Measurements from ENCODE around the gene UBL3.
A peak's percentile ranks its signal among the peaks of the same experiment; 100 is the strongest.

The UBL3 gene

DNA sequence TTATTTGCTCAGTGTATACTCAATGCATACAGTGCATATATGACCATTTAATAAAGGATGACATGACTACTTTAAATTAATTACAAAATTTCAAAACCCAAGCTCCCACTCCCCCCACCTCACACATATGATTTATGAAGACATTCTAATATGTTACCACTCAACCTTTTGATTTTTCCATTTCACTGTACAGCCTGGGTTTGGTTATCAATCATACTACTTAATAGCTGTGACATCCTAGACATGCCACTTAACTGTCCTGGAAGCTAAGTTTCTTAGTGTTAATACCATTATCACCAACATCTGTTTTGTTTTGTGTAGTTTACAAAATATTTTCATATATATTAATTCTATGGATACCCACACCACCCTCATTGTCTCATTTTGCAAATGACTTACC is 42.2 kb downstream of the UBL3 start:
- DNase-seq (ENCODE audit: low spot score) = no peak

DNA sequence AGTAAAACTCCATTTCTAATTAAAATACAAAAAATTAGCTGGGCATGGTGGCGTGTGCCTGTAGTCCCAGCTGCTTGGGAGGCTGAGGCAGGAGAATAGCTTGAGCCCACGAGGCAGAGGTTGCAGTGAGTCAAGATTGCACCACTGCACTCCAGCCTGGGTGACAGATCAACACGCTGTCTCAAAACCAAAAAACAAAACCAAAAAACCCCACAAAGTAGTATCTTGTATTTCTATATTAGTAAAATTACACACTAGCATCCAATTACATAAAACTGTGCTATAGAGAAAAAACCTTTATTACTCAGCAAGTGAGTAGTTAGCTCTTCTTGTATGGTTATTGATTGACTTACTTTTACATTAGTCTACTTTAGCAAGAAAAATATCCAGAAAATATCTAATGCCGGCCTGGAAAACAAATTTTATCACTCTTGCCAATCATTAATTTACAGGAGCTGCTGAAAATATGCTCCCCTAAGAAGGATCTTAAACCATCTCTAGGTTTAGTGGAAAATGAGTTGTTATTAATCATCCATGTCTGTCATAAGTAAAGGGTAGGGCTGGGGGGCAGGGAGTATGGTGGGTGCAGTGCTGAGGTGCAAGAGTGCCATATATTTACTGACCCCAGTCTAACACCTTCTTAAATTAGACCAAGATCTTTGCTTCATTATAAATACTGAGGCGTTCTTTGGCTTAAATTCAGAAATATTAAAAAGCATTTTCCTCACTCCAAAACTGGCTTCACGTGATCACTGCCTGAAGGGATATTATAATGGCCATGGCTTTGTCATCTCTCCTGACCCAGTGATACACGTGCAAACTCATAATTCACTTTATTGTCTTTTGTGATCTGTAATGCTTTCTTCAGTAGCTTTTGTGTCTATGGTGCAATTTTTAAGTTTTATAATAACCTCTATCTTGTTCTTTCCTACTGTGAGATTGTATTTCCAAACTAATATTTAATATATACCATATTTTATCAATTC is 44.1 kb downstream of the UBL3 start:
- no peak for DNase-seq (ENCODE audit: low spot score)

DNA sequence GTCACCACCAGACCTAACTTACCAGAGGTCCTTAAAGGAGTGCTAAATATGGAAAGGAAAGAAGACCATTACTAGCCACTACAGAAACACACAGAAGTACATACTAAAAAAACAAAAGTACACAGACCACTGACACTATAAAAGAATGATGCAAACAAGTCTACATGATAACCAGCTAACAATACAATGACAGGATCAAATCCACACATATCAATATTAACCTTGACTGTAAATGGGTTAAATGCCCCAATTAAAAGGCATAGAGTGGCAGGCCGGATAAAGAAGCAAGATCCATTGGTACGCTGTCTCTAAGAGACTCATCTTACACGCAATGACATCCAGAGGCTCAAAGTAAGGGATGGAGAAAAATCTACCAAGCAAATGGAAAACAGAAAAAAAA is 47.2 kb downstream of the UBL3 start:
- DNase-seq (ENCODE audit: low spot score) = no peak

DNA sequence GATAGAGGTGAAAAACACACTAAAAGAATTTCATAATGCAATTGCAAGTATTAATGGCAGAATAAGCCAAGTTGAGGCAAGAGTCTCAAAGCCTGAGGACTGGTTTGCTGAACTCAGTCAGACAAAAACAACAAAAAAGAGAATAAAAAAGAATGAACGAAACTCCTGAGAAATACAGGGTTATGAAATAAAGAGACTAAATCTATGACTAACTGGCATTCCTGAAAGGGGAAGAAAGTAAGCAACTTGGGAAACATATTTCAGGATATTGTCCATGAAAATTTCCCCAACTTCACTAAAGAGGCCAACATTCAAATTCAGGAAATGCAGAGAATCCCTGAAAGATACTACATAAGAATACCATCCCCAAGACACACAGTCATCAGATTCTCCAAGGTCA is 47.8 kb downstream of the UBL3 start:
- DNase-seq (ENCODE audit: low spot score) = no peak

DNA sequence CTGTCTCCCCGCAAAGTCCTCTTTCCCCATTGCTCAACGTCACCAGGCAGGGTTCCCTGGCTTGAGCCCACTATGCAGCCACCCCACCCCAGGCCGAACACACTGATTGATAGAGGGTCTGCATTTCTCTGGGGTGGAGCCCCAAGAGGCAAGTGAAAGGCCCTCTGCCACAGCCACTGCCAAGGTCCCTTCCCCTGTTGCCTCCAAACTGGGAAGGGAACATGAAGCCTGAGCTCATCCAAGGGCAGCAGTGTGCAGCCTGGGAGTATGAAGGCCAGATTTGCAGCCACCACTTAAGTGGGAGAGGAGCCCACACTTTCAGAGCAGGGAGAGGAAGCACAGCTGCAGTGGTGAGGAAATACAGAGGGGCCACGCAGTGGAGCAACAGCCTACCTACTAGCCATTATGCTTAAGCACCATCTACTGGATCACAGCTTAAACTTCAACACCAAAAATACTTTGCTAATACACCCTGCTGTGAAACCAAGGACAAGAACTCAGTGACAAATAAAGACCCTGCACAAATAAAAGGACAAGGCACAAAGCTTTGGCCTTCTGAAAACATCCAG is 48.6 kb downstream of the UBL3 start:
- no peak for DNase-seq (ENCODE audit: low spot score)

DNA sequence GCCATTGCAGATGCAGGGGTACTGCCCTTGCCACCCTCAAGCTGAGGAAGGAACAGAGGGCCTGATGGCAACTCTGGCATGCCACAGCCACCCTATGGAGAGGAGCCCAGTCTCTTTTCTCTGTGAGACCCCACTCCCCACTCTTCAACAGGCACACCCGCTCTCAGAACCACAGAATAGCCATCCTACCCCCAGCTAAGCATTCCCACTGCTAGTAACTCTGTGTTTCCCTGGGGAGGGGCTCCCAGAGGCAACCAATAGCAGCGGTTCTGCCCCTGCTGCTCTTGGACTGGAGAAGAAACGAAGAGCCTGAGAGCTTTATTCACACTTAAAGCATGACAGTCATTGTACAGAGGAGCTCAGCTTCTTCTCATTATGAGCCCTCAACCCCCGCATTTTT is 49.3 kb downstream of the UBL3 start:
- DNase-seq (ENCODE audit: low spot score) = no peak

DNA sequence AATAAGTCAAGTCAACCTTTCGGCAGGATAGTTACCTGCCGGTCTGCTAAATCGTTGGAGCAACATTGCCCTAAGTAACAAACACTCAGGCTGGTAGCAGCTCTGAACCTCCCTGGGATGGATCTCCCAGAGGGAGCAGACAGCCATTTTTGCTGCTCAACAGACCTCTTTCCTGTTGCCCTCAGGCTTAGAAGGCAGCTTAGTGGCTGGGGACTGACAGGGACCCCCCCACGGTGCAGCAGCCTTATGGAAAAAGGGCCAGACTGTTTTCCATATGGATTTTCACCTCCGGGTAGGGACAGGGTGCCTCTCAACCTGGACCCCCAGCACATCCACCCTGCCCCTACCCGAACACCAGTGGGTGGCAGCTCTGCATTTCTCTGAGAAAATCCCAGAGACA is 49.7 kb downstream of the UBL3 start:
- no peak for DNase-seq (ENCODE audit: low spot score)

DNA sequence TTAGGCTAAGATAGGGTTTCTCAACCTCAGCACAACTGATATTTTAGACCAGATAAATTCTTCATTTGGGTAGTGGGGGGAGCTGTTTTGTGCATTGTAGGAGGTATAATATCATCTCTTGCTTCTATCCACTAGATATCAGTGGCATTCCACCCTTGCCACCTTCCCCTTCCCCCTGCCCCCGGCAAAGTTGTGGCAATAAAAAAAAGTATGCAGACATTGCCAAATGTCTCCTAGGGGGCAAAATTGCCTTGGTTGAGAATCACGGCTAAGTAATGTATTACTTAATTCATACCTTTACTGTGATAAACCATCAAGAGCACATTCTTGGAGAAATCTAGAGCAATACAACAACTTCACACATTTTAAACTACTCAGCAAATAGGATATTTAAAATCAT is 51.4 kb downstream of the UBL3 start:
- no peak for DNase-seq (ENCODE audit: low spot score)

DNA sequence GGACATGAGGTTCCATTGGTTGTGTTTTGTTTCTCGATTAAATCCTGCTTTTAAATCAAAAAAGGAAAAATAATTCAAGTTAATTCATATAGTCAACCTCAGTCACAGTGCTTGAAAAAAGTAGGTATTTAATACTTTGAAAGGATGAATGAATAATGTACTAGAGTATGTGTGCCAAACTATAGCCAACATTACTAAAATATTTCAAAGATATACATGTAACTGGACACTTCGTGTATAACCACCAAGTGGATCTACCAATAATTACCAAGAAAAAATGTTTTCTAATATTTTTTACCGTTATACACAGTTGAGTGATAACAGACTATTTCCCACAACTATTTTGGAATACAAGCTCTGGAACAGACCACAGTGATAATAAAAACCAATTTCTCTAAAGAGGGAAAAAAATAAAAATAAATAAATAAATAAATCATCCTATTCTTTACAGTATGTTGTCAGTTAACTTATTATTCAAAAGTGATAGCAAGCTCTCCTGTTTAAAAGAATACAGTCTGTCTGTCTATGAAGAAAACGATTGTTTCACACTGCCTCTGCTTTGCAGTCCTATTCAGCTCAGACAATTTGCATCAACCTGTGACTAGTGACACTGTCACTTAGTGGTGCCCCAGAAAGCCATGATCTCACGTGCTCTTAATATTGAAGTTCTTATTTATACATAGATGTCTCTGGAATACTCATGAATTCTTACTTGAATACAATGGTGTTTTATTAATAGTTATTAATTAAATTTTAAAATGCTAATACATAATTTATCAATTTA is 58.2 kb downstream of the UBL3 start:
- no peak for DNase-seq (ENCODE audit: low spot score)

DNA sequence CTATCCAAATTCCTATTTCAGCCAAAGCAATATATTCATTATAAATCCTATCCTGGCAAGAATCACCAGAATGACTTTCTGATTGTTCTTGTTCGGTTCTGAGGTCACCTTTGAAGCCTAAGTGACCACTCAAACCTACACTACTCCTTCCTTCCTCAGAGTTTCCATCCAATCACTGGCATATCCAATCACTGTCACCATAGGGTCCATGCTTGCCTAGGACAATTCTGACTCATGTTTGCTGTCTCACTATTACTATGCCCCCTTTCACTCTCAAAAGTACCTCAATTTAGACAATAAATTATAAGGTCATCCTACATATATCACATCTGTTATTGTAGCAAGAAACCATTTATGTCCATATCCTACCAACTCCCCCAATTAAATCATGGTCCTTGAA is 58.9 kb downstream of the UBL3 start:
- DNase-seq (ENCODE audit: low spot score) = no peak

DNA sequence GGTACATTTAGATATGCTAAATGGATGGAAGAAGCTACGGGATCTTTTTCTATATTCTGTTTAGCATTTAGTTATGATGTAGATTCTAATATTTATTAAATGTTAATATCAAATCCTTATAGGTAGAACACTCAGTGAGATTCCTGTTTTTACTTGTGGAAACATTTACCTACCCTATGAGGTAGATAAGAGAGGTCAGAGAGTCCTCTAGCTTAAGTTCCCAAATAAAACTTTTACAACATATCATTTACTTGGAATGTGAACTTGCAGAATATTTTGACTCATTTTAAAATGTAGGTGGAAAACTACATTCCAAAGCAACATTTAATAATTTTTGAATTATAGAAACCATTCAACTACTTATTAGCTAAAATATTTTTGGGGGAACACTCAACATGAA is 63.7 kb downstream of the UBL3 start:
- no peak for DNase-seq (ENCODE audit: low spot score)

DNA sequence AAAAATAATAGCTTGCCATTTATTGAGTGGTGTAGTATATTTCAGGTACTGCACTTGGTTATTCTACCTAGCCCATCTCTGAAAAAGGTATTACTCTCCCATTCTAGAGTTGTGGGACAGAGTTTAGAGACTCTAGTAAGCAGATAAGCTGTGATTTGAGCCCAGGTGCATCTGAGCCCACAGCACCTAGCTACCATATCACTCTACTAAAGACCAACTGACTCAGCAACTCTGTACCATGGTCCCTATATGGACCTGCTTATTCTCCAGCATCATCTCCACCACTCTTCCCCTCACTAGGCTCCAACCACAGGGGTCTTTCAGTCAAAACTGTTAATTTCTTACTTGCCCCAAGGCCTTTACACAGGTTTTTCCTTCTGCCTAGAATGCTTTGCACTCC is 64.4 kb downstream of the UBL3 start:
- DNase-seq (ENCODE audit: low spot score) = no peak

DNA sequence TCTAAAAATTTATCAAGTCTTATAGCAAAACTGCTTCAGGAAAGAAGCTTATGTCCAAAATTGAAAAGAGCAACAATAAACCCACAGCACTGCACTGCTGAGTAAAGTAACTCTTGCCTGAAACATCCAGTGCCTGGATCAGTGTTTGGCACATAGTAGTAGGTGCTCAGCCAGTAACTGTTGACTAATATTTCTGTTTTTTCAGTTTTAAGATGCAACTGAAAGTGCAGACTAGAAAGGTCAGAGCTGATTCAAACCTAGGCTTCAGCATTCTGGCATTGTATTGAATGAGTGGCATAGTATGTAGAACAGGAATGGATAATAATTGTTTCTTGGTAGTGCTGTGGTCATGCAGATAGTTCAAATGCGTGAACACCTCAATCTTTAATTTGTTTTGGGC is 67.6 kb downstream of the UBL3 start:
- no peak for DNase-seq (ENCODE audit: low spot score)

DNA sequence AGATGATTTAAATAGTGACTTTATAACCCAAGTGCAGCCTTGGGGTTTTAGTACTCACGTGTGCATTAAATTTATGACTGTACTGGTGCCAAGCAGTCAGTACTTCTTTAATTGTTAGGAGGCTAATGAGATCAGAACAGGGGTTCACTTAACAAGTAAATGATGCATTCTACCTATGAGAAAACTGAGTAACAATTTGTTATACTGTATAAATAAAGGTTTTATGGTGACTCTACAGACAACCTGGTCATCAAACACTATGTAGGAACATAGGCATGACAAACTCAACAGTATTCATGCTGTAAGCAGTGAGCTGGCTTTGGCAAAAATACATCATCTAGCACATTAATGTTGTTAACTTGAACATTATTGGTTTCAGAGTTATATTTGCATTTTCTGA is 75.6 kb downstream of the UBL3 start:
- no peak for DNase-seq (ENCODE audit: low spot score)

DNA sequence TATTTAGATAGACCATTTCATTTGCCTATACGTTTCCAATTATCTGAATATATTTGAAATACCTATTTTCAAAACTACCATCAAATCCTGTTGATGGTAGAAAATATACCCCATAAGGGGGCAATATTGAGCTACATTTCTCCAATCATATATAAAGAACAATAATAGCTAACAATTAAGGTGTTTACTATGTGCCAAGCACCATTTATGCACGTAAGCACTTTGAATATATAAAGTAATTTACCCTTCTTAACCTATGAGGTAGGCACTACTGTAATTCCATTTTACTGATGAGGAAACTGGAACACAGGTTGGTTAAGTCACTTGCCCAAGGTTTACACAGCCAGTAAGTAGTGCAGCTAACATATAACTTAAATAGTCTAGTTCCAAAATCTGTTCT is 79.2 kb downstream of the UBL3 start:
- peak; percentile 6 for DNase-seq (ENCODE audit: low spot score)

DNA sequence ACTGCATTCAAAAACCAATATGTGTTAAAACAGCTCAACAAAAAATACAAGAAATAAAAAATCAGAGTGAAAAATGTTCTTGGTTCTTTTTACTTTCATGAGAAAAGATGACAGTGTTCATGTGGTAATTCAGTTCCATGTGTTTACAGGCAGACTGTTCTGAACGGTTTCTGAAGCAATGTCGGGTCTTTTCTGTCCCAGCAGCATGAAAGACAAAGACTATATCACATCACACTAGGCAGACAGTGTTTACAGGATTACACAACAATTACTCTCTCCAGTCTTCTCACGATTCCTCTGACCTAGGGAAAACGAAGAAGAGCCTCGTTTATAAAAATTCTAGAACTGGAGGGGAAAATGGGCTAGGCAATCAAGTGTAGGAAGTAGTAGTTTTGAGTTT is 83.4 kb downstream of the UBL3 start:
- no peak for DNase-seq (ENCODE audit: low spot score)

DNA sequence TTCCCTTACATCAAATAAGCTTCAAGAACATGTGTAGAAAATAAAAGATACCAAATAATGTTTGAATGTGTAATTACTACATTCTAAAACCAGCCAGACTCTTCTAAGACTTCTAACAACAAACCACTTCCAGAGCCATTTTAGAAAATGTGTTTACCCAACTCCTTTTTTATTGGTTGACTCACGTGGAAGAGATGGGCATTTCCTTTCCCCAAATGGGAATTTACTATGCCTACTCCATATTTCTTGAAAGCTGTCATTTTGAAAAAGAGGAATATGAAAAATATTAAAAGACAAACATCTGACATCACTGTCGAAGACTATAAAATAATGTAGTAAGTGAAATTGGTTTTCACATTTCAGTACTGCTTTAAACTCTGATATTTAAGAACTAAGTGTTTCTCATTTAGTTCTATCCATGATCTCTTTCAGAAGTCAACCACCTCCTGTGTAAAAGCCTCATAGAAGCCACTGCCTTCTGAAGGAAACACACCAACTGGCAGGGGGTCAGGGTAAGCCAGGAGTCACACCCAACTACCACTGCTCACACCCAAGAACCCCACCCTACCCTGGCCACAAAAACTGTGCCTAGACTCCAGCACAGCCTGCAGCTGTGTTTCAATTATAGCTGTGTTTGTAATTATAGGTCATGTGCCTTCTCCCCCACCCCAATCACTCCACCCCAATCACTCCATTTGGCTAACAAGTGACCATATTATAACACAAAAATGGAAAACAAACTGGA is 86.8 kb downstream of the UBL3 start:
- no peak for DNase-seq (ENCODE audit: low spot score)

DNA sequence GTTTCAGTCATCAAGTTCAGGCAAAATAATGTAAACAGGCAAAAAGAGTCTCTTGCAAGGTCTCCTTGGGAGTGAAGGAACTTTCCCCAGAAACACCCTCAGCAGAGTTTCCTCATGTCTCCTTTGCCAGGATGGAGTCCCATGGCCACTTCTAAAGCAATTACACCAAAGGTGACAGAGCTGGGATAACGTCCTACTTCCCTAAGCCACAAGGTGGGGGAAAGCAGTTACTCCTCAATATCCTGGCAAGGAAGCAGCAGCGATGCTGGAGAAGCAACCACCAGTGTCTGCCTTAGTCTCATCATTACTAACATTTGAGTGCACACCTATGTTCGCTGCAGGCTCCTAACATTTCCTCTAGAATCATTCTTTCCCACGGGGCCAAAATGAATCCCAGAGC is 88.6 kb downstream of the UBL3 start:
- DNase-seq (ENCODE audit: low spot score) = no peak

DNA sequence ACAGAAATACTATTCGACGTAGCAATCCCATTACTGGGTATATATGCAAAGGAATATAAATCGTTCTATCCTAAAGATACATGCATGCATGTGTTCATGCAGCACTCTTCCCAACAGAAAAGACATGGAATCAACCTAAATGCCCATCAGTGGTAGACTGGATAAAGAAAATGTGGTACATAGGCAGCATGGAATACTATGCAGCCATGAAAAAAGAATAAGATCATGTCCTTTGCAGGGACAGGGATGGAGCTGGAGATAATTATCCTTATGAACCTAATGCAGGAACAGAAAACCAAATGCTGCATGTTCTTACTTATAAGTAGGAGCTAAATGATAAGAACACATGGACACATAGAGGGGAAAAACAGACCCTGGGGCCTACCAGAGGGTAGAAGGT is 89.3 kb downstream of the UBL3 start:
- DNase-seq (ENCODE audit: low spot score) = no peak

DNA sequence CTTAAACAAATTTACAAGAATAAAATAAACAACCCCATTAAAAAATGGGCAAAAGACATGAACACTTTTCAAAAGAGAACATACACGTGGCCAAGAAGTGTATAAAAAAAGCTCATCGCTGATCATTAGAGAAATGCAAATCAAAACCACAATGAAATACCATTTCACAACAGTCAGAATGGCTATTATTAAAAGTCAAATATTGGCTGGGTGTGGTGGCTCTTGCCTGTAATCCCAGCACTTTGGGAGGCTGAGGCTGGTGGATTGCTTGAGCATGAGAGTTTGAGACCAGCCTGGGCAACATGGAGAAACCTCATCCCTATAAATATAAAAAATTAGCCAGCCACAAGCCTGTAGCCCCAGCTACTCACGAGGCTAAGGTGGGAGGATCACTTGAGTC is 89.9 kb downstream of the UBL3 start:
- no peak for DNase-seq (ENCODE audit: low spot score)

DNA sequence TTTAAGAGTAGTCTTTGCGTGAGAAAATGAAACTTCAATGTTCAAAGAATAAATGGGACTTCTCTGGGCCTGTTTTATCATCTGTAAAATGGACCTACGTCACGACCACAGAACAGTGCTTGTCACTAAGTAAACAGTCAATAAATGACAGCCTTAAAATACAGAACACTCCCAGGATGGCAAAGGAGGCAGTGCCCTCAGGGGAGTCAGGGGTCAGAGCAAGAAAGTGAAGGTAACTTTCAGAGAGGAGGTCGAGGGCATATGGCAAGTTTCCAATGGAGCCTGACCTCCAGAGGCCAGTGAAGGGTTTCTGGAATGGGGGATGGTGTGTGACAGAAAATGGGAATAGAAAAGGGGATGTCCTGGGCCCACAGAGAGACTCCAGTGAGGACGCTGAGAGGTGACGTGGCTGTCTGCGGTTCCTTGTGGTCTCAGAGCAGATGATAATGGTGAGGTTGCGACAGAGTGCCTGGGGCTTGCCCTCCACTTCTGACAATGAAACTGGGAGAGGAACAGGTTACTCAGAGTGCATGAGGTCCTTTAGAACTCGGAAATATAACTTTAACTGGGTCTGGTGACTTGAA is 91.8 kb downstream of the UBL3 start:
- DNase-seq (ENCODE audit: low spot score) = peak; percentile 46

DNA sequence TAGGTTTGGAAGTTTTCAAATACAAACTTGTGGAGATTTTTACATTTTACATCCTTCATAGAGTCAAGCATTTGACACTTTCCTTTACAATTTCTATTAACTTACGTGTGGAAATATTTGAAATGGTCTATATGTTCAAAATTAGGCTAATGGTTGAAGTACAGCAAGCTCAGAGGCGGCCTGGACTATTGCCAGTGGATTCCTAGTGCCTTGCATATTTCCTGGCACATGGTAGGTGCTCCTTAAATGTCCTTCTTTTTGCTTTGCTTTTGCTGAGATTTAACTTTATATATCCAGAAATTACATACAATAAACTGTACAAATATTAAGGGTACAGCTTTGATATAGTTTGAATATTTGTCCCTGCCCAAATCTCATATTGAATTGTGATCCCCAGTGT is 93.9 kb downstream of the UBL3 start:
- no peak for DNase-seq (ENCODE audit: low spot score)
